HG02571 (cell line): ENCODE measurements around the gene GRIA2.

Experiments used
- ATAC-seq: cut with Tn5 transposase; IDR thresholded peaks from one replicate; pipeline ENCODE4 v1.9.1; 2021; ENCODE audit warnings: mild to moderate bottlenecking, moderate library complexity; ENCODE audit not compliant: unreplicated experiment

GRIA2 gene

DNA sequence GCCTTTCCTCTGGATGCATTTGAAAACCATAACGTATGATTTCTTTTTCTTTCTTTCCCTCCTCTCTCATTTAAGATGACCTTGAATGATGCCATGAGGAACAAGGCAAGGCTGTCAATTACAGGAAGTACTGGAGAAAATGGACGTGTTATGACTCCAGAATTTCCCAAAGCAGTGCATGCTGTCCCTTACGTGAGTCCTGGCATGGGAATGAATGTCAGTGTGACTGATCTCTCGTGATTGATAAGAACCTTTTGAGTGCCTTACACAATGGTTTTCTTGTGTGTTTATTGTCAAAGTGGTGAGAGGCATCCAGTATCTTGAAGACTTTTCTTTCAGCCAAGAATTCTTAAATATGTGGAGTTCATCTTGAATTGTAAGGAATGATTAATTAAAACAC lies 142.8 kb downstream of the GRIA2 start:
- ATAC-seq: no peak

GRCh38 chr4:157372154-157372553 lies 151.6 kb downstream of the GRIA2 start:
- ATAC-seq: no peak

- no peak for ATAC-seq
Measured at GRCh38 chr4:157372567-157372966, 152.0 kb downstream of the GRIA2 start.

GRCh38 chr4:157389741-157390140 lies 169.2 kb downstream of the GRIA2 start:
- ATAC-seq: no peak

DNA sequence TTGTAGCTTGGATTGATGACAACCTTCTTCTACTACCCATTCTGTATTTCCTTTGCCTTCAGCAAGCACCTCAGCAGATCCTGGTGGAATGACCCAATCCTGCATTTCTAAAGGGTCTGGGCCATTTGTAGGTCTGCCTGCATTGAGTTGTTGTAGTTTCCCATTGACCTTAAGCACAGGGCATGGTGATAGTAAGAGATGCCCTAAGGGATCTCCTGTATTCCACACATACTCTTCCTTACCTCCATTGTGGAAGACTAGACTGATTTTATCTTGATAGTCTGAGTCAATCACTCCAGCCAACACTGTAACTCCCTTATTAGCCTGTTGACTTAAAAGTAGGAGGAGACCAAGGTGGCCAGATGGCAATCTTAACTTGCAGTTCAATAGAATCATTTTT lies 184.5 kb downstream of the GRIA2 start:
- no peak for ATAC-seq
